Activated naive CD4-positive, alpha-beta T cell treated with anti-CD3 and anti-CD28 coated beads, Interleukin-2, amount 50 U/mL, for 72 hours (primary cell): ENCODE results near the gene GRIN1. TPM values are rescaled to one million over a fixed set of nuclear protein-coding genes. Genes with fewer than 3 reads are reported as not detected.
A peak's percentile ranks its signal among the peaks of the same experiment; 100 is the strongest.

Source experiments
- ATAC-seq, 2 donors: fragments of 150-1000 bp; cut with Tn5 transposase; 2 replicates each; pipeline ENCODE4 v1.10.0; 2021; ENCODE audit warnings: mild to moderate bottlenecking in 2 of 2, moderate library complexity in 2 of 2
- DNase-seq, 2 donors: peaks; one replicate each; pipeline ENCODE4 v3.0.0; 2021 to 2022; ENCODE audit warnings: low spot score in 2 of 2
- H3K27ac Mint-ChIP-seq, 2 donors: one replicate each; pipeline ENCODE4 v1.8.0; 2022; ENCODE audit warnings: mild to moderate bottlenecking in 2 of 2, mixed read lengths in 2 of 2
- H3K36me3 Mint-ChIP-seq, 2 donors: one replicate each; pipeline ENCODE4 v1.8.0; 2022; ENCODE audit warnings: mixed read lengths in 2 of 2
- H3K9me3 Mint-ChIP-seq, 2 donors: one replicate each; pipeline ENCODE4 v1.8.0; 2022; ENCODE audit warnings: mixed read lengths in 2 of 2
- total RNA-seq, 2 donors: library from RNA; stranded (reverse); gene quantifications; one replicate each; pipeline ENCODE4 v1.2.3, GENCODE V29; 2022

The GRIN1 gene
- total RNA-seq, 2 donors from 2014 or later, result 0.10 TPM; not detected in 1

- ATAC-seq, result peak; percentile 71 to 72
Measured at GRCh38 chr9:137150617-137151457, 11.9 kb downstream of the GRIN1 start.

GRCh38 chr9:137152844-137153405, 14.0 kb downstream of the GRIN1 start:
- ATAC-seq, result no peak
- Mint-ChIP-seq H3K9me3 (no peaks in the 10 kb centered on the region), H3K36me3 (no peaks in the 10 kb centered on the region), H3K27ac (no peak overlapping the region)
- no peak for DNase-seq

More at GRCh38 chr9:137150617-137151457, 11.9 kb downstream of the GRIN1 start:
- no peak overlapping the region for H3K27ac Mint-ChIP-seq
- H3K9me3 Mint-ChIP-seq, result no peaks in the 10 kb centered on the region
- peak; percentile 65 to 89 for DNase-seq
- H3K36me3 Mint-ChIP-seq, result no peaks in the 10 kb centered on the region

- H3K9me3 Mint-ChIP-seq, result no peaks in the 10 kb centered on the region
- no peaks in the 10 kb centered on the region for H3K36me3 Mint-ChIP-seq
- H3K27ac Mint-ChIP-seq, result no peak overlapping the region
- peak in 1 of 2 donors; percentile 68 for DNase-seq
- ATAC-seq, result peak; percentile 56 to 75
Measured at GRCh38 chr9:137156567-137157375, 17.8 kb downstream of the GRIN1 start.

GRCh38 chr9:137157618-137158415, 18.9 kb downstream of the GRIN1 start:
- H3K36me3 Mint-ChIP-seq, result no peaks in the 10 kb centered on the region
- no peaks in the 10 kb centered on the region for H3K9me3 Mint-ChIP-seq
- no peak overlapping the region for H3K27ac Mint-ChIP-seq
- DNase-seq, result no peak
- ATAC-seq, result no peak

GRCh38 chr9:137158625-137159024, 19.7 kb downstream of the GRIN1 start:
- H3K9me3 Mint-ChIP-seq, result no peaks in the 10 kb centered on the region
- ATAC-seq, result no peak
- no peak overlapping the region for H3K27ac Mint-ChIP-seq
- no peaks in the 10 kb centered on the region for H3K36me3 Mint-ChIP-seq
- no peak for DNase-seq

GRCh38 chr9:137159105-137160053, 20.4 kb downstream of the GRIN1 start:
- Mint-ChIP-seq H3K36me3 (no peaks in the 10 kb centered on the region), H3K27ac (no peak overlapping the region), H3K9me3 (no peaks in the 10 kb centered on the region)
- DNase-seq, result no peak
- ATAC-seq, result no peak

GRCh38 chr9:137160054-137160425, 21.1 kb downstream of the GRIN1 start:
- DNase-seq, result no peak
- no peak for ATAC-seq
- no peaks in the 10 kb centered on the region for H3K36me3 Mint-ChIP-seq

GRCh38 chr9:137160716-137161557, 22.0 kb downstream of the GRIN1 start:
- Mint-ChIP-seq H3K27ac (no peak overlapping the region), H3K36me3 (no peaks in the 10 kb centered on the region), H3K9me3 (no peaks in the 10 kb centered on the region)
- DNase-seq, result peak in 1 of 2 donors; percentile 53
- no peak for ATAC-seq

More at GRCh38 chr9:137160054-137160425, 21.1 kb downstream of the GRIN1 start:
- Mint-ChIP-seq H3K27ac (no peak overlapping the region), H3K9me3 (no peaks in the 10 kb centered on the region)

GRCh38 chr9:137161558-137162486, 22.9 kb downstream of the GRIN1 start:
- H3K27ac Mint-ChIP-seq, result no peak overlapping the region
- H3K9me3 Mint-ChIP-seq, result no peaks in the 10 kb centered on the region
- ATAC-seq, result no peak
- no peak for DNase-seq
- H3K36me3 Mint-ChIP-seq, result no peaks in the 10 kb centered on the region

- Mint-ChIP-seq H3K36me3 (no peaks in the 10 kb centered on the region), H3K9me3 (no peaks in the 10 kb centered on the region), H3K27ac (no peak overlapping the region)
- peak; percentile 36 to 40 for ATAC-seq
- no peak for DNase-seq
Measured at GRCh38 chr9:137162505-137163364, 23.8 kb downstream of the GRIN1 start.

GRCh38 chr9:137163365-137163715, 24.4 kb downstream of the GRIN1 start:
- DNase-seq, result no peak
- no peak overlapping the region for H3K27ac Mint-ChIP-seq
- no peak for ATAC-seq
- H3K36me3 Mint-ChIP-seq, result no peaks in the 10 kb centered on the region
- H3K9me3 Mint-ChIP-seq, result no peaks in the 10 kb centered on the region

GRCh38 chr9:137163805-137164204, 24.9 kb downstream of the GRIN1 start:
- Mint-ChIP-seq H3K36me3 (no peaks in the 10 kb centered on the region), H3K27ac (no peak overlapping the region), H3K9me3 (no peaks in the 10 kb centered on the region)
- no peak for ATAC-seq
- no peak for DNase-seq
